ENCODE data around the gene KRT27. TPM values are rescaled to one million over a fixed set of nuclear protein-coding genes. Genes with fewer than 3 reads are reported as not detected.

KRT27 gene
- total and polyA plus RNA-seq, 10 of the 15 experiments (the other 5 are each of a cell fraction or from before 2014, with no cell fraction given) = not detected

GRCh38 chr17:40738553-40738952 lies 43.8 kb downstream of the KRT27 start:
- intact Hi-C loops (cut with micrococcal nuclease; ENCODE audit: unreplicated experiment) = no loop called here
- POLR2A ChIA-PET = no interaction called here

More at GRCh38 chr17:40738553-40738952, 43.8 kb downstream of the KRT27 start:
- in situ Hi-C loops (cut with MboI) = no loop called here
- TF ChIP-seq SIX5 (IDR thresholded peaks at IDR 0.05; ENCODE audit: low read depth, low read length, severe bottlenecking) = no peak
- no peak for TF ChIP-seq HCFC1 (IDR thresholded peaks at IDR 0.05; ENCODE audit: low read length)
- TF ChIP-seq EED (IDR thresholded peaks at IDR 0.05; ENCODE audit: low read depth) = no peak
- TF ChIP-seq GATAD2B (conservative IDR thresholded peaks at IDR 0.05; ENCODE audit: low read depth) = no peak
- no peak for TF ChIP-seq STAT1 (conservative IDR thresholded peaks at IDR 0.05)
- no peak for TF ChIP-seq RELB (IDR thresholded peaks at IDR 0.05; ENCODE audit: low read depth)
- no peak for TF ChIP-seq ZBTB33 (IDR thresholded peaks at IDR 0.05)
- TF ChIP-seq ZNF274 (IDR thresholded peaks at IDR 0.05; ENCODE audit: insufficient read depth, insufficient read length) = no peak
- TF ChIP-seq ESRRA (IDR thresholded peaks at IDR 0.05; ENCODE audit: low read length) = no peak
- TF ChIP-seq JUND (IDR thresholded peaks at IDR 0.05; ENCODE audit: low read depth, low read length) = no peak
- no peak for TF ChIP-seq ZBTB40 (IDR thresholded peaks at IDR 0.05; ENCODE audit: borderline replicate concordance)
- H3K36me3 ChIP-seq (ENCODE audit: control insufficient read depth in 2 of 2, insufficient read depth in 2 of 2, low read length in 1 of 2) = no peaks in the 10 kb centered on the region
- ATAC-seq (no peak), FAIRE-seq (no peak), DNase-seq (ENCODE audit: low read depth, low spot score) (no peak)
- H3K4me2 ChIP-seq (ENCODE audit: control insufficient read depth, insufficient read depth) = no peak overlapping the region
- H3K79me2 ChIP-seq (ENCODE audit: control insufficient read depth, insufficient read depth, low read length) = no peaks in the 10 kb centered on the region
- no peak overlapping the region for H3K4me3 ChIP-seq
- H3K27me3 ChIP-seq (replicated peaks in 1 of 2; ENCODE audit: control insufficient read depth in 2 of 2, insufficient read depth in 2 of 2, low read length in 1 of 2) = peaks cover 0 to 3% of the 10 kb centered on the region in 2 experiments; a peak in 1 of 4 replicates
- no peak overlapping the region for H3K9ac ChIP-seq (ENCODE audit: control insufficient read depth, insufficient read depth, low read length)
- H3K9me3 ChIP-seq (replicated peaks; ENCODE audit: control insufficient read depth, insufficient read depth, low read length) = no peaks in the 10 kb centered on the region; the same call in 2 of the 3 replicates
- no TSS peak for BruUV-seq (replicated peaks)
- SMC1A ChIA-PET (ENCODE audit: uncharacterized antibody, unreplicated experiment) = interaction anchor here (1.1 to 1.5 kb wide), 2 partner anchors 55 to 114 kb away, joined by 3 to 5 read pairs; no protein-coding TSS in a partner anchor
- no peaks in the 10 kb centered on the region for H3K4me1 ChIP-seq (ENCODE audit: control insufficient read depth, insufficient read depth, low read length)
- CTCF ChIA-PET = interaction anchor here (1.2 kb wide), 1 partner anchor 11 kb away, joined by 3 read pairs; no protein-coding TSS in a partner anchor
- RAD21 ChIA-PET (ENCODE audit: unreplicated experiment) = no interaction called here
- 4% methylated on average over 4 of the region's 4 CpGs for WGBS (ENCODE audit: insufficient coverage, insufficient replicate concordance, low lambda C conversion rate, missing lambda C conversion rate)
- no peak overlapping the region for H3K27ac ChIP-seq (ENCODE audit: control insufficient read depth, insufficient read depth)
- H2AFZ ChIP-seq (ENCODE audit: control insufficient read depth, low read depth, low read length) = no peak overlapping the region
- no peaks in the 10 kb centered on the region for H4K20me1 ChIP-seq (ENCODE audit: control insufficient read depth, insufficient read depth)

All from GM12878 (cell line).